ENCODE results near the gene OR2A14. TPM values are rescaled to one million over a fixed set of nuclear protein-coding genes. Genes with fewer than 3 reads are reported as not detected.
"Not testable (repeated sequence)": the region's sequence is repeated elsewhere in the genome, so short reads cannot be mapped to it uniquely, and the experiment has no call there.

OR2A14 gene
- total RNA-seq, 4 donors from 2014 or later = not detected

DNA sequence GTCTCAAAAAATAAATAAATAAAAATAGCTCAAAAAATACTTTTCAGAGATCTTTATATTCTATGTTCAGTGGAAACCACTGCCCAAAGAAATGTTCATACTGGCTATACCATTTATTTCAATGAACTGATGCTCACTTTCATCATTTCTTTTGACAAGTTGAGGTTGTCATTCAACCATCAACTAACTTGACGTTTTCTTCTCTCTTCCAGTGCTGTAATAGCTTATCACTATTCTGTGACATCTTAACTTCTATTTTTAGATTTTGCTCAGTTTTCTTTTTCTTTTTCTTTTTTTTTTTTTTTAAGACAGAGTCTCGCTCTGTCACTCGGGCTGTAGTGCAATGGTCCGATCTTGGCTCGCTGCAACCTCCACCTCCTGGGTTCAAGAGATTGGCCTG is 51.6 kb downstream of the OR2A14 start:
- Histone ChIP-seq H3K27me3 (peaks cover 7% of the 10 kb centered on the region), H3K4me1 (no peaks in the 10 kb centered on the region), H3K9me3 (peaks cover 0 to 13% (median 0%) of the 10 kb centered on the region in 3 donors), H3K36me3 (no peaks in the 10 kb centered on the region), H3K27ac (no peak overlapping the region), H3K4me3 (no peak overlapping the region)
- ATAC-seq = no peak
- 61 to 83% methylated on average over 4 to 5 of the region's 5 CpGs for WGBS, 2 donors (ENCODE audit: low coverage in 1 of 2)
- TF ChIP-seq EP300 (IDR thresholded peaks at IDR 0.05) = no peak
- TF ChIP-seq POLR2A (IDR thresholded peaks at IDR 0.05) = no peak
- TF ChIP-seq, protein P1, sequence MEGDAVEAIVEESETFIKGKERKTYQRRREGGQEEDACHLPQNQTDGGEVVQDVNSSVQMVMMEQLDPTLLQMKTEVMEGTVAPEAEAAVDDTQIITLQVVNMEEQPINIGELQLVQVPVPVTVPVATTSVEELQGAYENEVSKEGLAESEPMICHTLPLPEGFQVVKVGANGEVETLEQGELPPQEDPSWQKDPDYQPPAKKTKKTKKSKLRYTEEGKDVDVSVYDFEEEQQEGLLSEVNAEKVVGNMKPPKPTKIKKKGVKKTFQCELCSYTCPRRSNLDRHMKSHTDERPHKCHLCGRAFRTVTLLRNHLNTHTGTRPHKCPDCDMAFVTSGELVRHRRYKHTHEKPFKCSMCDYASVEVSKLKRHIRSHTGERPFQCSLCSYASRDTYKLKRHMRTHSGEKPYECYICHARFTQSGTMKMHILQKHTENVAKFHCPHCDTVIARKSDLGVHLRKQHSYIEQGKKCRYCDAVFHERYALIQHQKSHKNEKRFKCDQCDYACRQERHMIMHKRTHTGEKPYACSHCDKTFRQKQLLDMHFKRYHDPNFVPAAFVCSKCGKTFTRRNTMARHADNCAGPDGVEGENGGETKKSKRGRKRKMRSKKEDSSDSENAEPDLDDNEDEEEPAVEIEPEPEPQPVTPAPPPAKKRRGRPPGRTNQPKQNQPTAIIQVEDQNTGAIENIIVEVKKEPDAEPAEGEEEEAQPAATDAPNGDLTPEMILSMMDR (IDR thresholded peaks at IDR 0.05) = no peak
- TF ChIP-seq POLR2AphosphoS5 (IDR thresholded peaks at IDR 0.05) = no peak

DNA sequence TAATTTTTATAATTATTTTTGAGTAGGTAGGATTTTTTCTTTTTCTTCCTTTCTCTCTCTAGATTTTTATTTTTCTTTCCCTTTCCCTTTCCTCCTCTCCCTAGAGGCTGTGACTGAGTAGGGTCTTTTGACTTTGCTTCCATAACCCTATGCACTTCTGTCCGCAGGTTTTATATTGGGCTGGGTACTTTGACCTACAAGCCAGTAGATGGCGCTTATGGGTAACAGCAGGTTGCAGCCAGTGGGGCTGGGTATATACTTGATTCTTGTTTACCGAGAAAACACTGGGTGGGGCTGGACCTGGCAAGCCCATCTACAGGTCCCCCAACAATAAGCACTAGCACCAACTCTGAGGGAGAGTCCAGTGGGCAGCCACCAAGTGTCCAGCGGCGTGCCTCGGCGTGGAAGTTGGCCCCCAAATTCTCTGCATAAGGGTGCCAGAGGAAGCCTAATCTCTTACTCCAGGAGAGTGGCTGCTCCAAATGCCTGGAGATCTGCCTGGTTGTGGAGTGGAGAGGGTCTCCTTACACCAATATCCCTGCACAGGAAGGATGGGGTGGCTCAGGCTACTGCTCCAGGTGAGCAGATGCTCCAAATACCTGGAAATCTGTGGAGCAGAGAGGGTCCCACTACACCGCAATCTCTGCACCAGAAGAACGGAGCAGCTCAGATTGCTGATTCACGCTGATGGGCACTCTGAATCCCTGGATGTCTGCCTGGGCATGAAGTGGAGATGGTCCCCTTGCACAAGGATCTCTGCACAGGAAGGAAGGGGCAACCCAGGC is 55.6 kb downstream of the OR2A14 start:
- not testable (repeated sequence) for H3K27me3 ChIP-seq, H3K9me3 ChIP-seq, H3K27ac ChIP-seq, H3K4me3 ChIP-seq, H3K36me3 ChIP-seq, H3K4me1 ChIP-seq
- TF ChIP-seq, protein P1 (IDR thresholded peaks at IDR 0.05) = peak in 3 of 4 experiments; percentile 25 to 48 (median 40)
- ATAC-seq = peak; percentile 57
- WGBS, 2 donors (ENCODE audit: low coverage in 1 of 2) = no CpG with 5 or more reads among the region's 10 CpGs

GRCh38 chr7:144179165-144179479 is 56.1 kb downstream of the OR2A14 start:
- H3K27ac ChIP-seq, H3K9me3 ChIP-seq, H3K36me3 ChIP-seq, H3K27me3 ChIP-seq, H3K4me3 ChIP-seq, H3K4me1 ChIP-seq: not testable (repeated sequence)
- no CpG with 5 or more reads among the region's 2 CpGs for WGBS, 2 donors (ENCODE audit: low coverage in 1 of 2)
- peak; percentile 34 for ATAC-seq

Small RNAs within 50 kb of the gene (small RNA-seq; reads per million reads assigned to genes)
- gene OR2A41P = 0 reads per million in 4 donors

Other genes starting within 250 kb of the OR2A14 start
- gene TCAF1, start 221.0 kb upstream of the OR2A14 start, total RNA-seq = 10 to 100 TPM; 34.7 to 66.7 (median 57.7) TPM
- not detected for gene OR2F2, start 187.9 kb upstream of the OR2A14 start, total RNA-seq
- not detected for gene OR2F1, start 168.3 kb upstream of the OR2A14 start, total RNA-seq
- gene OR6B1, start 122.9 kb upstream of the OR2A14 start, total RNA-seq = not detected
- not detected for gene OR2A5, start 74.2 kb upstream of the OR2A14 start, total RNA-seq
- gene OR2A25, start 53.4 kb upstream of the OR2A14 start, total RNA-seq = not detected
- gene OR2A12, start 36.9 kb upstream of the OR2A14 start, total RNA-seq = not detected
- not detected for gene OR2A2, start 13.6 kb upstream of the OR2A14 start, total RNA-seq
- 1 to 10 TPM in 2 of 4 donors, under 1 TPM in 1, not detected in 1; 0.27 to 1.7 (median 1.1) TPM for gene CTAGE4, start 60.3 kb downstream of the OR2A14 start, total RNA-seq
- 1 to 10 TPM in 3 of 4 donors, under 1 TPM in 1; 0.54 to 4.5 (median 2.3) TPM for gene ARHGEF35, start 72.7 kb downstream of the OR2A14 start, total RNA-seq
- gene OR2A42, start 116.4 kb downstream of the OR2A14 start, total RNA-seq = under 1 TPM in 2 of 4 donors, not detected in 2; 0.16 to 0.39 TPM
- gene OR2A7, start 141.6 kb downstream of the OR2A14 start, total RNA-seq = 1 to 10 TPM in 3 of 4 donors, under 1 TPM in 1; 0.47 to 1.9 (median 1.3) TPM
- 1 to 10 TPM in 1 of 4 donors, under 1 TPM in 1, not detected in 2; 0.94 to 2.2 TPM for gene CTAGE8, start 146.1 kb downstream of the OR2A14 start, total RNA-seq
- gene OR2A1, start 189.2 kb downstream of the OR2A14 start, total RNA-seq = under 1 TPM in 2 of 4 donors, not detected in 2; 0.13 to 0.42 TPM
- 10 to 100 TPM in 1 of 4 donors, 1 to 10 TPM in 3; 2.6 to 13.3 (median 5.2) TPM for gene ARHGEF5, start 232.2 kb downstream of the OR2A14 start, total RNA-seq

Data from gastroesophageal sphincter (tissue), 4 donors.